Measurements from ENCODE around the gene PIP5K1B.

DNA sequence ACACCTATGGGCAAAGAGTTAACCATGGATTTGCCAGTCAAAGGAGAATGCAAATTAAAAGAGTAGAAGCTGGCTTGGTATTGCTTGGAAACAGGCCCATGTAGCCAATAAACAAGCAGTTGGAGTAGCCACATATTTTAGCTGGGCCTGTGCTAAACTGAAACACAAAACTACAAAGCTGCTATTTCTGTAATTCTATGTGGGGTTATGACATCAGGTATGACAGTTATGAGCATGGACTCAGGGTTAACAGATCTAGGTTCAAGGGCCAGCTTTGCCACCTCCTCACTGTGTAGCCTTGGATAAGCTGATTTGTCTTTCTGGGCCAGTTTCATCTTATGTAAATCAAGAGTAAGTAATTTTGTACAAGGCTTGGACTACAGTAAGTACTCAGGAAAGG lies 142.7 kb downstream of the PIP5K1B start:
- TF ChIP-seq, protein P1, sequence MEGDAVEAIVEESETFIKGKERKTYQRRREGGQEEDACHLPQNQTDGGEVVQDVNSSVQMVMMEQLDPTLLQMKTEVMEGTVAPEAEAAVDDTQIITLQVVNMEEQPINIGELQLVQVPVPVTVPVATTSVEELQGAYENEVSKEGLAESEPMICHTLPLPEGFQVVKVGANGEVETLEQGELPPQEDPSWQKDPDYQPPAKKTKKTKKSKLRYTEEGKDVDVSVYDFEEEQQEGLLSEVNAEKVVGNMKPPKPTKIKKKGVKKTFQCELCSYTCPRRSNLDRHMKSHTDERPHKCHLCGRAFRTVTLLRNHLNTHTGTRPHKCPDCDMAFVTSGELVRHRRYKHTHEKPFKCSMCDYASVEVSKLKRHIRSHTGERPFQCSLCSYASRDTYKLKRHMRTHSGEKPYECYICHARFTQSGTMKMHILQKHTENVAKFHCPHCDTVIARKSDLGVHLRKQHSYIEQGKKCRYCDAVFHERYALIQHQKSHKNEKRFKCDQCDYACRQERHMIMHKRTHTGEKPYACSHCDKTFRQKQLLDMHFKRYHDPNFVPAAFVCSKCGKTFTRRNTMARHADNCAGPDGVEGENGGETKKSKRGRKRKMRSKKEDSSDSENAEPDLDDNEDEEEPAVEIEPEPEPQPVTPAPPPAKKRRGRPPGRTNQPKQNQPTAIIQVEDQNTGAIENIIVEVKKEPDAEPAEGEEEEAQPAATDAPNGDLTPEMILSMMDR (IDR thresholded peaks at IDR 0.05; ENCODE audit: borderline replicate concordance, extremely low read depth, low read length, poor library complexity, severe bottlenecking), result no peak
- no peak for TF ChIP-seq EZH2 (IDR thresholded peaks at IDR 0.05; ENCODE audit: borderline replicate concordance, low read depth, low read length, severe bottlenecking)
